Liver (tissue), 3 donors: ENCODE data around the gene EVC2.

Experiments used
- RAD21 ChIP-seq, 2 donors: IDR thresholded peaks; 2 replicates each; pipeline ENCODE4 v1.6.1; 2016; ENCODE audit warnings: antibody characterized with exemption in 2 of 2, mild to moderate bottlenecking in 2 of 2
- SP1 ChIP-seq: IDR thresholded peaks from 2 replicates; pipeline ENCODE4 v1.6.1; 2018; ENCODE audit warnings: antibody characterized with exemption, mild to moderate bottlenecking
- TF ChIP-seq, protein P1 (sequence below): fragments of 150-350 bp; IDR thresholded peaks from 2 replicates; pipeline ENCODE4 v1.5.1; 2017; ENCODE audit warnings: improper control_type of control experiment, low read depth, low read length; ENCODE audit not compliant: missing input control
- donor health status: healthy.
- donor health status: healthy.

DNA sequence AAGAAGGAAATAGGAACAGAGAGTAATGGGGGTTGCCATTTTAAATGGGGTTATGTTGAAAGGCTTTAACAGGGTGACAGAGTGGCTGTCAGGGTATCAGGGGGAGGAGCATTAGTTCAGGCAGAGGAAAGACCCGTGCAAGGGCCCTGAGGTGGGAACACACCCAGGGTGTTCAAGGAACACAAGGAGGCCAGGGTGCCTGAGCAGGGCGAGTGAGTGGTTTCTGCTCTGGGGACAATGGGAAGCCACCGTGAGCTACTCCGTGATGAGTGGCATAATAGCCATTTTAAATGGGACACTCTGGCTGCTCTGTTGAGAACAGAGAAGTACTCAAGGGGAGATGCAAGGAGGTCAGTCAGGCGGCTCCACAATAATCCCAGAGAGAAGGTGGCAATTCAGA, 4.5 kb downstream of the EVC2 start:
- TF ChIP-seq, protein P1, sequence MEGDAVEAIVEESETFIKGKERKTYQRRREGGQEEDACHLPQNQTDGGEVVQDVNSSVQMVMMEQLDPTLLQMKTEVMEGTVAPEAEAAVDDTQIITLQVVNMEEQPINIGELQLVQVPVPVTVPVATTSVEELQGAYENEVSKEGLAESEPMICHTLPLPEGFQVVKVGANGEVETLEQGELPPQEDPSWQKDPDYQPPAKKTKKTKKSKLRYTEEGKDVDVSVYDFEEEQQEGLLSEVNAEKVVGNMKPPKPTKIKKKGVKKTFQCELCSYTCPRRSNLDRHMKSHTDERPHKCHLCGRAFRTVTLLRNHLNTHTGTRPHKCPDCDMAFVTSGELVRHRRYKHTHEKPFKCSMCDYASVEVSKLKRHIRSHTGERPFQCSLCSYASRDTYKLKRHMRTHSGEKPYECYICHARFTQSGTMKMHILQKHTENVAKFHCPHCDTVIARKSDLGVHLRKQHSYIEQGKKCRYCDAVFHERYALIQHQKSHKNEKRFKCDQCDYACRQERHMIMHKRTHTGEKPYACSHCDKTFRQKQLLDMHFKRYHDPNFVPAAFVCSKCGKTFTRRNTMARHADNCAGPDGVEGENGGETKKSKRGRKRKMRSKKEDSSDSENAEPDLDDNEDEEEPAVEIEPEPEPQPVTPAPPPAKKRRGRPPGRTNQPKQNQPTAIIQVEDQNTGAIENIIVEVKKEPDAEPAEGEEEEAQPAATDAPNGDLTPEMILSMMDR, result no peak
- TF ChIP-seq RAD21 (IDR thresholded peaks at IDR 0.05), result no peak
- no peak for TF ChIP-seq SP1
